Stimulated activated naive CD8-positive, alpha-beta T cell treated with anti-CD3 and anti-CD28 coated beads, Interleukin-15, amount 100 ng/mL, for 72 hours (primary cell): ENCODE results near the gene CERS1.
"Not testable (repeated sequence)": the region's sequence is repeated elsewhere in the genome, so short reads cannot be mapped to it uniquely, and the experiment has no call there.

Experiments
- ATAC-seq: fragments of 150-1000 bp; cut with Tn5 transposase; 2 replicates; pipeline ENCODE4 v1.10.0; 2021; ENCODE audit warnings: mild to moderate bottlenecking, moderate library complexity
- DNase-seq, 2 donors: peaks; one replicate each; pipeline ENCODE4 v3.0.0; 2021 to 2022
- H3K27ac Mint-ChIP-seq, 2 donors: one replicate each; pipeline ENCODE4 v1.8.0; 2022; ENCODE audit warnings: mild to moderate bottlenecking in 2 of 2, mixed read lengths in 2 of 2, moderate library complexity in 2 of 2
- H3K27me3 Mint-ChIP-seq: one replicate; pipeline ENCODE4 v1.8.0; 2022; ENCODE audit warnings: mixed read lengths
- H3K4me1 Mint-ChIP-seq: one replicate; pipeline ENCODE4 v1.8.0; 2022; ENCODE audit warnings: mild to moderate bottlenecking, mixed read lengths
- H3K4me3 Mint-ChIP-seq, 2 donors: one replicate each; pipeline ENCODE4 v1.8.0; 2022; ENCODE audit warnings: mild to moderate bottlenecking in 2 of 2, mixed read lengths in 2 of 2, moderate library complexity in 1 of 2
- H3K9me3 Mint-ChIP-seq, 2 donors: one replicate each; pipeline ENCODE4 v1.8.0; 2022; ENCODE audit warnings: mixed read lengths in 2 of 2

Gene CERS1

GRCh38 chr19:18905513-18906236, 9.7 kb upstream of the CERS1 start:
- Mint-ChIP-seq H3K9me3 (no peaks in the 10 kb centered on the region), H3K27me3 (no peaks in the 10 kb centered on the region), H3K4me3 (no peak overlapping the region), H3K27ac (no peak overlapping the region), H3K4me1 (no peaks in the 10 kb centered on the region)
- ATAC-seq (no peak), DNase-seq (no peak)

GRCh38 chr19:18905058-18905456, 9.1 kb upstream of the CERS1 start:
- Mint-ChIP-seq H3K4me3 (no peak overlapping the region), H3K27ac (peak overlapping the region; percentile 9 to 84), H3K4me1 (no peaks in the 10 kb centered on the region), H3K9me3 (no peaks in the 10 kb centered on the region), H3K27me3 (no peaks in the 10 kb centered on the region)
- ATAC-seq (no peak), DNase-seq (no peak)

GRCh38 chr19:18904334-18905057, 8.5 kb upstream of the CERS1 start:
- peak overlapping the region in 1 of 2 donors; percentile 84 for H3K27ac Mint-ChIP-seq
- no peak for ATAC-seq
- H3K9me3 Mint-ChIP-seq = no peaks in the 10 kb centered on the region
- no peaks in the 10 kb centered on the region for H3K4me1 Mint-ChIP-seq
- no peaks in the 10 kb centered on the region for H3K27me3 Mint-ChIP-seq
- DNase-seq = no peak
- H3K4me3 Mint-ChIP-seq = no peak overlapping the region

GRCh38 chr19:18903156-18904037, 7.4 kb upstream of the CERS1 start:
- Mint-ChIP-seq H3K27me3 (no peaks in the 10 kb centered on the region), H3K4me1 (no peaks in the 10 kb centered on the region), H3K27ac (no peak overlapping the region), H3K4me3 (peak overlapping the region in 1 of 2 donors; percentile 44), H3K9me3 (no peaks in the 10 kb centered on the region)
- no peak for DNase-seq
- ATAC-seq = no peak

GRCh38 chr19:18902519-18902918, 6.6 kb upstream of the CERS1 start:
- not testable (repeated sequence) for H3K27me3 Mint-ChIP-seq, DNase-seq, H3K4me3 Mint-ChIP-seq, ATAC-seq, H3K4me1 Mint-ChIP-seq, H3K9me3 Mint-ChIP-seq
- peak overlapping the region in 1 of 2 donors; percentile 19 for H3K27ac Mint-ChIP-seq

DNA sequence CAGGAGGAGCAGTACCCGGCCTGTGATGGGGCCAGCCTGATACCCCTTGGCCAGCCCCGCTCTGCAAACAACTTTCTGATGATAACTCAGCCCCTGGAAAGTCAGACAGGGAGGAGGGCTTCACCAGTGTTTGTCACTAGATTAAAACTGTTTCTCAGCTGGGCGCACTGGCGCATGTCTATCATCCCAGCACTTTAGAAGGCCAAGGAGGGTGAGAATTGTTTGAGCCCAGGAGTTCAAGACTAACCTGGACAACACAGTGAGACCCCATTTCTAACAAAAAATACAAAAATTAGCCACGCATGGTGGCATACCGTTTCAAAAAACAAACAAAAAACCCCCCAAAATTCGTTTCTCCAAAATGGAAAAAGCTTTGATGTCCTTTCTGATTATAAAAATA, 5.5 kb upstream of the CERS1 start:
- ATAC-seq (no peak), DNase-seq (no peak)
- Mint-ChIP-seq H3K9me3 (no peaks in the 10 kb centered on the region), H3K27me3 (peaks cover 14% of the 10 kb centered on the region), H3K27ac (peak overlapping the region in 1 of 2 donors; percentile 87), H3K4me3 (no peak overlapping the region), H3K4me1 (peaks cover 3% of the 10 kb centered on the region)

GRCh38 chr19:18900700-18901481, 4.9 kb upstream of the CERS1 start:
- peaks cover 7% of the 10 kb centered on the region for H3K4me1 Mint-ChIP-seq
- no peaks in the 10 kb centered on the region for H3K9me3 Mint-ChIP-seq
- DNase-seq (no peak), ATAC-seq (no peak)
- no peak overlapping the region for H3K4me3 Mint-ChIP-seq
- peaks cover 19% of the 10 kb centered on the region for H3K27me3 Mint-ChIP-seq
- H3K27ac Mint-ChIP-seq = peak overlapping the region in 1 of 2 donors; percentile 89

GRCh38 chr19:18899624-18900560, 3.9 kb upstream of the CERS1 start:
- DNase-seq (no peak), ATAC-seq (no peak)
- H3K9me3 Mint-ChIP-seq = no peaks in the 10 kb centered on the region
- H3K4me1 Mint-ChIP-seq = peaks cover 14% of the 10 kb centered on the region
- no peak overlapping the region for H3K4me3 Mint-ChIP-seq
- peak overlapping the region in 1 of 2 donors; percentile 74 for H3K27ac Mint-ChIP-seq
- peaks cover 27% of the 10 kb centered on the region for H3K27me3 Mint-ChIP-seq

DNA sequence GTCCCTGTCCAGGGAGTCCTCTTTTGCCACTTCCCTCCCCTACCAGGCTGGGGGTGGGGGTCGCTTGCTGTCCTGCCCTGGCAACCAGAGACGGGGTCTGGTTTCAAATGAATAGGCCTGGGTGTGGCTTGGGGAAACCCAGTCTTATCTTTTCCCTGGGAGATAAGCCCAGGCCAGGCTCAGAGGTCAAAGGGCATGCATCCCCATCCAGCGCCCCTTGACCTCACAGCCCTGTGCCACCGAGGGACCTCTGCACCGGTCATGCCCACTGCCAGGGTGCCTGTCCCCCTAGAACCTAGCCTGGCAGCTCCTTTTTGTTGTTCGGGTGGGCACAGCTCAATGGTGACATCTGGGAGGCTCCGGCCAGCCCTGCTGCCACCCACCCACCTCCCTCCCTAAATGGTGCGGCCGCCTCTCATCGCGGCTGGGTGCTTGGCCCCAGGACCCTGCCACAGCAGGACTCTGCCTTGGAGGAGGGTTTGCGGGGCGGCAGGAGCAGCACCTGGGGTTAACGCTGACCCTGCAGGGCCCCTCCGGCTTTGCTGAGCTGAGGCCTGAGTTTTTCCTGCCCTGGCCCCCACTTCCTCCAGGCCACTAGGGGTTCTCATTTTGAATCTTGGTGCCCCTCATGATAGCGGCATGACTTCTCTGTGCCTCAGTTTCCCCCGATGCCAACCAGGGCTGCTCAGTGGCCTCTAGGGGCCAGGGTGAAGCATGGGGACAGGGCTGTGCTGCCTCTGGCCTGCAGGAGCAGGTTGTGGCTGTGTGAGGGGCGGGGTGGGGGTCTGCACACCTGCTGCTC, 2.9 kb upstream of the CERS1 start:
- Mint-ChIP-seq H3K27me3 (peaks cover 38% of the 10 kb centered on the region), H3K4me1 (peaks cover 18% of the 10 kb centered on the region), H3K4me3 (no peak overlapping the region), H3K27ac (no peak overlapping the region), H3K9me3 (no peaks in the 10 kb centered on the region)
- ATAC-seq (no peak), DNase-seq (no peak)

DNA sequence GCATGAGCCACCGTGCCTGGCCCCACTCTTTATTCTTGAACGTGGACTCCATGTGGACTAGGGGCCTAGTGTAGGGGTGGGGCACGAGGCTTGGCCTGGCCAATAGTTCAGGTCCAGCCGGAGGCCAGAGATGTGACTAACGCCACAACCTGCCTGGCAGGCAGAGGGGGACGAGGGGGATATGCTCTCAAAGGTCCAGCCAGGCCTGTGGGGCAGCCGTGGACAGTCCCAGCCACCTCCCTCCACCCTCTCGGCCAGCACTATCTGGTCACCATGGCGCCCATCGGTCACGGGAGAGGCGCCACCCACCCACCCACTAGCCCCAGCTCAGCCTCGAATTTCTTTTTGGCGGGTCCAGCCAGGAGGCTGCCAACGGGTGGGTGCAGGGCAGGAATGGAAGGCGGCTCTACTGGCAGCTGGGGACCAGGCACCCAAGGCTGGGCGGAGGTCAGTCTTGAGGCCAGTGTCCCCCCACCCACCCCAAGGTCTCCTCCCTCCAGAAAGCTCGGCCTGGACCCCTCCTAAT, 2.2 kb upstream of the CERS1 start:
- peaks cover 18% of the 10 kb centered on the region for H3K4me1 Mint-ChIP-seq
- no peak overlapping the region for H3K4me3 Mint-ChIP-seq
- ATAC-seq (no peak), DNase-seq (no peak)
- peaks cover 44% of the 10 kb centered on the region for H3K27me3 Mint-ChIP-seq
- H3K9me3 Mint-ChIP-seq = no peaks in the 10 kb centered on the region
- H3K27ac Mint-ChIP-seq = no peak overlapping the region

GRCh38 chr19:18897094-18898029, 1.4 kb upstream of the CERS1 start:
- no peak for ATAC-seq
- Mint-ChIP-seq H3K4me1 (peaks cover 18% of the 10 kb centered on the region), H3K27ac (peak overlapping the region in 1 of 2 donors; percentile 65), H3K27me3 (peaks cover 52% of the 10 kb centered on the region), H3K9me3 (no peaks in the 10 kb centered on the region), H3K4me3 (peak overlapping the region; percentile 0 to 23)
- DNase-seq = no peak

- H3K4me1 Mint-ChIP-seq = peaks cover 18% of the 10 kb centered on the region
- DNase-seq = no peak
- ATAC-seq = peak; percentile 5
- no peak overlapping the region for H3K27ac Mint-ChIP-seq
- H3K27me3 Mint-ChIP-seq = peaks cover 54% of the 10 kb centered on the region
- H3K9me3 Mint-ChIP-seq = no peaks in the 10 kb centered on the region
- peak overlapping the region; percentile 65 to 81 for H3K4me3 Mint-ChIP-seq
Observed at GRCh38 chr19:18896421-18896841, 473 bp upstream of the CERS1 start.
